SK-N-SH (cell line): Measurements from ENCODE around the gene MT1H. TPM values are rescaled to one million over a fixed set of nuclear protein-coding genes. Genes with fewer than 3 reads are reported as not detected.
A peak's percentile ranks its signal among the peaks of the same experiment; 100 is the strongest.
"Not testable (repeated sequence)": the region's sequence is repeated elsewhere in the genome, so short reads cannot be mapped to it uniquely, and the experiment has no call there.

Source experiments
- CTCF ChIA-PET: fragments of 300-600, 350-600 bp; formaldehyde crosslinking; extraction: SDS; loops from one replicate; lab custom pipeline; 2021; lab: Yijun Ruan, JAX
- POLR2A ChIA-PET: fragments of 350-600 bp; sonication (Branson Sonifier 250); formaldehyde crosslinking; extraction: SDS; loops from one replicate; lab custom pipeline; 2020; ENCODE audit warnings: antibody characterized with exemption, inconsistent platforms; lab: Yijun Ruan, JAX
- DNase-seq: peaks from one replicate; pipeline ENCODE4 v3.0.0; 2012
- H2AFZ ChIP-seq: fragments of 200-600 bp; sonication (generic); 2 replicates; pipeline ENCODE4 v1.8.1; 2016; ENCODE audit warnings: antibody characterized with exemption, mild to moderate bottlenecking, low read depth
- H3F3A ChIP-seq: fragments of 200-600 bp; sonication (generic); replicated peaks from 2 replicates; pipeline ENCODE3; 2016; ENCODE audit warnings: antibody characterized with exemption, mild to moderate bottlenecking; ENCODE audit not compliant: insufficient read depth
- H3K27ac ChIP-seq, 2 experiments: fragments of 200-500 bp in 1 of 2; fragments of 200-600 bp in 1 of 2; sonication (Bioruptor generic) in 1 of 2; sonication (generic), shearing (Covaris generic) in 1 of 2; 2 replicates each; pipeline versions ENCODE4 v1.5.1 to v1.6.1; 2014 to 2016; ENCODE audit warnings: low read depth in 2 of 2, inconsistent platforms in 1 of 2, low read length in 1 of 2, mild to moderate bottlenecking in 1 of 2, mixed read lengths in 1 of 2
- H3K27me3 ChIP-seq: fragments of 200-600 bp; sonication (generic), shearing (Covaris generic); 2 replicates; pipeline ENCODE4 v1.6.1; 2016; ENCODE audit warnings: mixed run types; ENCODE audit not compliant: insufficient read depth
- H3K36me3 ChIP-seq, 2 experiments: fragments of 200-500 bp in 1 of 2; fragments of 200-600 bp in 1 of 2; sonication (Bioruptor generic) in 1 of 2; sonication (generic) in 1 of 2; replicated peaks in 1 of 2; 2 replicates each; pipeline versions ENCODE3 to v1.5.1; 2014 to 2016; ENCODE audit warnings: low read length in 1 of 2, mild to moderate bottlenecking in 1 of 2; ENCODE audit not compliant: insufficient read depth in 2 of 2, control insufficient read depth in 1 of 2
- H3K4me1 ChIP-seq, 2 experiments: fragments of 200-500 bp in 1 of 2; fragments of 200-600 bp in 1 of 2; sonication (Bioruptor generic) in 1 of 2; sonication (generic), shearing (Covaris generic) in 1 of 2; 2 replicates each; pipeline versions ENCODE4 v1.5.1 to v1.6.1; 2014 to 2016; ENCODE audit warnings: low read depth in 1 of 2, low read length in 1 of 2, mixed run types in 1 of 2; ENCODE audit not compliant: insufficient read depth in 2 of 2, control insufficient read depth in 1 of 2
- H3K4me2 ChIP-seq: fragments of 200-600 bp; sonication (generic), shearing (Covaris generic); 2 replicates; pipeline ENCODE4 v1.6.1; 2017; ENCODE audit warnings: mixed run types
- H3K4me3 ChIP-seq, 2 experiments: fragments of 200-500 bp in 1 of 2; fragments of 200-600 bp in 1 of 2; sonication (Bioruptor generic) in 1 of 2; sonication (generic), shearing (Covaris generic) in 1 of 2; 2 replicates each; pipeline versions ENCODE4 v1.5.1 to v1.8.1; 2014 to 2016; ENCODE audit warnings: low read depth in 2 of 2, inconsistent platforms in 1 of 2, low read length in 1 of 2, mild to moderate bottlenecking in 1 of 2, mixed read lengths in 1 of 2, moderate library complexity in 1 of 2
- H3K79me2 ChIP-seq: fragments of 200-600 bp; sonication (generic); 2 replicates; pipeline ENCODE4 v1.8.1; 2017; ENCODE audit warnings: mild to moderate bottlenecking; ENCODE audit not compliant: insufficient read depth
- H3K9ac ChIP-seq: fragments of 200-600 bp; sonication (generic); 2 replicates; pipeline ENCODE4 v1.6.1; 2017; ENCODE audit warnings: mixed run types
- H3K9me2 ChIP-seq: fragments of 200-600 bp; sonication (generic); 2 replicates; pipeline ENCODE4 v1.6.1; 2017; ENCODE audit warnings: mixed run types
- H3K9me3 ChIP-seq: fragments of 200-600 bp; sonication (generic); 2 replicates; pipeline ENCODE4 v1.6.1; 2017; ENCODE audit warnings: mixed run types, mild to moderate bottlenecking, moderate library complexity
- H4K20me1 ChIP-seq: fragments of 200-600 bp; sonication (generic); 2 replicates; pipeline ENCODE4 v1.6.1; 2017; ENCODE audit warnings: mild to moderate bottlenecking, mixed run types; ENCODE audit not compliant: insufficient read depth
- CTCF ChIP-seq: fragments of 200-600 bp; sonication (generic); IDR thresholded peaks from 2 replicates; pipeline ENCODE4 v1.6.1; 2017; ENCODE audit warnings: antibody characterized with exemption, mild to moderate bottlenecking, moderate library complexity
- ELF1 ChIP-seq: IDR thresholded peaks from 2 replicates; pipeline ENCODE4 v1.4.0; 2012
- FOSL2 ChIP-seq: IDR thresholded peaks from 2 replicates; pipeline ENCODE4 v1.4.0; 2012; ENCODE audit warnings: low read depth, mild to moderate bottlenecking, moderate library complexity, borderline replicate concordance
- GABPA ChIP-seq: IDR thresholded peaks from 2 replicates; pipeline ENCODE4 v1.4.0; 2012; ENCODE audit warnings: low read depth, mild to moderate bottlenecking
- JUND ChIP-seq: IDR thresholded peaks from 2 replicates; pipeline ENCODE4 v1.4.0; 2012
- NFIC ChIP-seq: IDR thresholded peaks from 2 replicates; pipeline ENCODE4 v1.4.0; 2012; ENCODE audit warnings: borderline replicate concordance
- NRF1 ChIP-seq: IDR thresholded peaks from 2 replicates; pipeline ENCODE4 v1.6.1; 2012; ENCODE audit warnings: low read depth, mild to moderate bottlenecking, low read length
- RAD21 ChIP-seq: IDR thresholded peaks from 2 replicates; pipeline ENCODE4 v1.6.1; 2012; ENCODE audit warnings: mild to moderate bottlenecking, low read length
- SIN3A ChIP-seq: IDR thresholded peaks from 2 replicates; pipeline ENCODE4 v1.6.1; 2012; ENCODE audit warnings: low read depth, mild to moderate bottlenecking, low read length, moderate library complexity, borderline replicate concordance
- SMC3 ChIP-seq: IDR thresholded peaks from 2 replicates; pipeline ENCODE4 v1.6.1; 2012; ENCODE audit warnings: low read depth, low read length, improper control_type of control experiment
- YY1 ChIP-seq: IDR thresholded peaks from 2 replicates; pipeline ENCODE4 v1.4.0; 2012; ENCODE audit warnings: low read depth, mild to moderate bottlenecking
- ZBTB33 ChIP-seq: IDR thresholded peaks from 2 replicates; pipeline ENCODE4 v1.4.0; 2012; ENCODE audit warnings: low read depth, borderline replicate concordance
- WGBS: methylation state at CpG from one replicate; pipeline ENCODE4 v1.1.6; 2017; ENCODE audit warnings: low lambda C conversion rate; 5-methylcytosine and 5-hydroxymethylcytosine counted together
- polyA plus RNA-seq, 3 experiments: library from polyadenylated mRNA; depleted of rRNA; stranded (reverse); fragments of >200 nt; gene quantifications; 2 replicates each; pipeline ENCODE4 v1.2.3, GENCODE V29; 2012

Gene MT1H
- polyA plus RNA-seq, 1 of the 3 experiments (the other 2 are of a cell fraction): not detected

DNA sequence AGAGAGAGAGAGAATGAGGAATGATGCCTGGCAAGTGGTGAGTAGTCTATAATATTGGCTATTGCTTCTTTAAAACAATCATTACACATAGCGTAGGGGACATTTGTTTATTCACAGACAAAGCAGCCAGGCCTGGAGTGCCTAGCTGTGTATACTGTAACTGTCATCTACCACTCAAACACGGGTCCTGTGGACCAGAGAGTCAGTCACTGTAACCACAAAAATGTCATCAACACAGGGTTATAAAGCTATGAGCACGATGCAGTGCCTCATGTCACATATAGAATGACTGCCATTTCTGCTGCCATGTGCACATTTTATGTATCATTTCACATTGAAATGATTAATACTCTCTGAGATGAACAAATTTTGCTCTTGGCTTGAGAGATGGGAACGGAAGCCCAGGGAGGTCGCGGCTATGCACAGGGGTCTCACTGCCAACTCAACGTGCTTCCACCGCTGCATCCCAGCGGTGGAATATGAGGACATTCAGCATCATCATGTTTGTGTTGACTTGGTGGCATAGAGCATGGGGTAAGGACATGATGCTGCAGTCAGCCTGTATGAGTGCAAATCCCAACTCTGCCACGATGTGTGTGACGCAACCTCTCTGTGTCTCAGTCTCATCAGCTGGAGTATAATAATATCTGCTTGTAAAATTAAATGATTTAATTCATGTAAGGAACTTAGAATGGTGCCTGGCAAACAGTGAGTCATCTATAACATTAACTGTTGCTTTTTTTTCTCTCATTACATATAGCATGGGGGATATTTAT lies 3.3 kb downstream of the MT1H start:
- no peak overlapping the region for H3K4me3 ChIP-seq
- CTCF ChIA-PET: interaction anchor here (1.0 to 1.5 kb wide), 3 partner anchors 36 to 86 kb away, joined by 3 to 4 read pairs (median 3); no protein-coding TSS in a partner anchor
- no peaks in the 10 kb centered on the region for H3K79me2 ChIP-seq
- H3K9ac ChIP-seq: no peak overlapping the region
- H3F3A ChIP-seq: no peaks in the 10 kb centered on the region
- no peak overlapping the region for H3K4me2 ChIP-seq
- H2AFZ ChIP-seq: no peak overlapping the region
- H3K27ac ChIP-seq: no peak overlapping the region
- no peaks in the 10 kb centered on the region for H3K9me3 ChIP-seq
- no peak for TF ChIP-seq ZBTB33
- no peak for TF ChIP-seq GABPA
- TF ChIP-seq ELF1: no peak
- no peak for TF ChIP-seq FOSL2
- TF ChIP-seq NFIC: no peak
- TF ChIP-seq JUND: no peak
- TF ChIP-seq NRF1: no peak
- no peak for TF ChIP-seq SIN3A
- H3K27me3 ChIP-seq: peaks cover 33% of the 10 kb centered on the region
- H3K4me1 ChIP-seq: no peaks in the 10 kb centered on the region; a peak in 1 of 4 replicates
- no peaks in the 10 kb centered on the region for H4K20me1 ChIP-seq
- WGBS: 85% methylated on average over 10 of the region's 11 CpGs
- H3K9me2 ChIP-seq: no peaks in the 10 kb centered on the region
- POLR2A ChIA-PET: no interaction called here
- H3K36me3 ChIP-seq: no peaks in the 10 kb centered on the region
- DNase-seq: no peak

DNA sequence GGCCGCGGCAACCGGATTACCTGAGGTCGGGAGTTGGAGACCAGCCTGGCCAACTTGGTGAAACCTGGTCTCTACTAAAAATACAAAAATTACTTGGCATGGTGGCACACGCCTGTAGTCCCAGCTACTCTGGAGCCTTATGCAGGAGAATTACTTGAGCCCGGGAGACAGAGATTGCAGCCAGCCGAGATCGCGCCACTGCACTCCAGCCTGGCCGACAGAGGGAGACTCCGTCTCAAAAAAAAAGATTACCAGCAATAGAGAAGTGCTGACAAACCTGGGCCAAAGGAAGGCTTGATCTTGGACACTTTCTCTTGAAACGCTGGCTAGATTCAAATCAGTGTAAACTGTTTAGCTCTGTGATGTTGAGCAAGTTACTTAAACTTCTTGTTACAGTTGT lies 4.3 kb downstream of the MT1H start:
- H3K9me3 ChIP-seq: no peaks in the 10 kb centered on the region
- H3K79me2 ChIP-seq: no peaks in the 10 kb centered on the region
- WGBS: 70% methylated on average over 12 of the region's 12 CpGs
- no peak overlapping the region for H2AFZ ChIP-seq
- H3K9me2 ChIP-seq: no peaks in the 10 kb centered on the region
- peaks cover 23% of the 10 kb centered on the region for H3K27me3 ChIP-seq
- CTCF ChIA-PET: interaction anchor here (0.6 to 1.2 kb wide), 8 partner anchors 11 to 1122 kb away, joined by 3 to 4 read pairs (median 3); no protein-coding TSS in a partner anchor
- no peaks in the 10 kb centered on the region for H3K36me3 ChIP-seq
- no peak for DNase-seq
- H3K4me1 ChIP-seq: no peaks in the 10 kb centered on the region; a peak in 1 of 4 replicates
- no peak overlapping the region for H3K4me3 ChIP-seq
- no peak overlapping the region for H3K9ac ChIP-seq
- H3F3A ChIP-seq: no peaks in the 10 kb centered on the region
- POLR2A ChIA-PET: no interaction called here
- H3K4me2 ChIP-seq: no peak overlapping the region
- no peaks in the 10 kb centered on the region for H4K20me1 ChIP-seq
- no peak overlapping the region for H3K27ac ChIP-seq
- TF ChIP-seq RAD21 (peak; percentile 52), SMC3 (peak; percentile 33), YY1 (no peak), CTCF (peak; percentile 46)

DNA sequence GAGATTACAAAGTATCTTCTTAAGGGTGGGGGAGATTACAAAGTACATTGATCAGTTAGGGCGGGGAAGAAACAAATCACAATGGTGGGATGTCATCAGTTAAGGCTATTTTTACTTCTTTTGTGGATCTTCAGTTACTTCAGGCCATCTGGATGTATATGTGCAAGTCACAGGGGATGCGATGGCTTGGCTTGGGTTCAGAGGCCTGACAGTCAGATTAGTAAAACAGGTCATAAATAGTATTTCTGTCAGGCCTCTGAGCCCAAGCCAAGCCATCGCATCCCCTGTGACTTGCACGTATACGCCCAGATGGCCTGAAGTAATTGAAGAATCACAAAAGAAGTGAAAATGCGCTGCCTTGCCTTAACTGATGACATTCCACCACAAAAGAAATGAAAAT lies 5.0 kb downstream of the MT1H start:
- H3K4me3 ChIP-seq, POLR2A ChIA-PET, H3K27ac ChIP-seq, H2AFZ ChIP-seq, H3K9ac ChIP-seq, H3K4me1 ChIP-seq, DNase-seq, H3F3A ChIP-seq, H3K36me3 ChIP-seq, H3K79me2 ChIP-seq, H3K9me3 ChIP-seq, H3K9me2 ChIP-seq, H4K20me1 ChIP-seq, H3K4me2 ChIP-seq: not testable (repeated sequence)
- peaks cover 17% of the 10 kb centered on the region; the same call in 1 of the 2 replicates for H3K27me3 ChIP-seq
- CTCF ChIA-PET: interaction anchor here (0.7 to 1.2 kb wide), 5 partner anchors 11 to 119 kb away, joined by 3 read pairs; no protein-coding TSS in a partner anchor
- 87% methylated on average over 6 of the region's 6 CpGs for WGBS
